GM19324 (cell line): ENCODE results near the gene ITGA5.

Source experiments
- ATAC-seq: cut with Tn5 transposase; IDR thresholded peaks from one replicate; pipeline ENCODE4 v1.9.1; 2021; ENCODE audit warnings: mild to moderate bottlenecking, moderate library complexity; ENCODE audit not compliant: unreplicated experiment, low FRiP score

Gene ITGA5

GRCh38 chr12:54375259-54375579 lies 43.8 kb downstream of the ITGA5 start:
- ATAC-seq: no peak

DNA sequence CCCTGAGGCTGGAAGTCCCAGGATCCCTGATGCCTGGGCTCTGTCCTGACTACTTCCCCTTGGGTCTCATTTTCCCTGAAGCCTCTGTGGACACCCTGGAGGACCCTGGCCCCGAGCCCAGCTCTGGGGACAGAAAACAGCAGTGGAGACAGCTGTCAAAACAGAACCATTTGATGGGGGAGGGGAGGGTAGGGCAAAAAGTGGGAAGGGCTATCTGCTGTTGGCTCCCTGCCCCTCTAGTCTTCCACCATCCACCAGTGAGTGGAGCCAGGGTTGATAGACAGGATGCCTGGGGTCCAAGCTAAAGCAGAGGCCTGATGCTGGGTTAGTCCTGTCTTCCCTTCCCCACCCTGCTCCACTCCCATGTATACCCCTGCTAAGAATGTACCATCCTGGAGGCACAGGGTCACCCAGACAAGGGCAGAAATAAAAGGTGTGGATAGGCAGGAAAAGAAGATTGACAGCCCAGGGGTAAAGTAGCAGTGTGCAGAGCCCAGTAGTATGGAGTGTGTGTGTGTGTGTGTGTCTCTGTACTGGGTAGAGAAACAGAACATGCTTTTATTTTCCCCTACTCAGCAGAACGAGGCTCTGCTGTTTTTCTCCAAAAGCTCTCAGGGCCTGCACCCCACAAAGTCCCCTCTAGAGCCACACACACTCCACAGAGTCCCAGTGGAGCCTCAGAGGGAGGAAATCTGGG lies 44.4 kb downstream of the ITGA5 start:
- no peak for ATAC-seq

- no peak for ATAC-seq
Observed at GRCh38 chr12:54373649-54374561, 45.2 kb downstream of the ITGA5 start.

DNA sequence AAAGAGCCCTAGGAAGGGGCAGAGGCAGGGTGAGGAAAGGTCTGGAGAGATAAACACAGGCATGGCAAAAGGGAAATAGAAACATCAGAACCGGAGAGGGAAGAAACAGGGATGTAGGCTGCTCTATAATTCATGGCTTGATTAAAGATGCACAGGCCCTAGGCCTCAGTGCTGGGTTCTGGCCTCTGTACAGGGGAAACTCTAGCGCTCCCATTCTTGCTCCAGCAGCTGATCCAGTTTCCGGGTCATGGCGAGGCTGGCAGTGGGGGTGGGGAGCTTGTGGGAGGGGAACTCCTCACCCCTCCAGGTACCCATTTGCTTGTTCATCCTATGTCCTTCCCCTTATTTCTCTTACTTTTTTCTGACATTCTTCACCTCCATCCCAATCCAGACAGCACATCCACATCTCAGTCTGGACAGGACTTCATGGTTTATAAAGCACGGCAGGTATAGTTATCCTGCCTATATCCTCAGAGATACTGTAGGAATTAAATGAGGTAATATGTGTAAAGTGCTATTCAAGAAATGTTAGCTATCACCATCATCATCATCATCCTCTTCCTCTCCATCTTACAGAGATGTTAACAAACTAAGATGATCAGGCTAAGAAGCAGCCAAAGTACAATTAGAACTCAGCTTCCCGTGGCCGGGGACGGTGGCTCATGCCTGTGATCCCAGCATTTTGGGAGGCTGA lies 46.8 kb downstream of the ITGA5 start:
- ATAC-seq: no peak

- ATAC-seq: no peak
Observed at GRCh38 chr12:54371328-54372112, 47.5 kb downstream of the ITGA5 start.

- ATAC-seq: no peak
Observed at GRCh38 chr12:54370171-54370730, 48.8 kb downstream of the ITGA5 start.

GRCh38 chr12:54369597-54370131 lies 49.4 kb downstream of the ITGA5 start:
- ATAC-seq: no peak

DNA sequence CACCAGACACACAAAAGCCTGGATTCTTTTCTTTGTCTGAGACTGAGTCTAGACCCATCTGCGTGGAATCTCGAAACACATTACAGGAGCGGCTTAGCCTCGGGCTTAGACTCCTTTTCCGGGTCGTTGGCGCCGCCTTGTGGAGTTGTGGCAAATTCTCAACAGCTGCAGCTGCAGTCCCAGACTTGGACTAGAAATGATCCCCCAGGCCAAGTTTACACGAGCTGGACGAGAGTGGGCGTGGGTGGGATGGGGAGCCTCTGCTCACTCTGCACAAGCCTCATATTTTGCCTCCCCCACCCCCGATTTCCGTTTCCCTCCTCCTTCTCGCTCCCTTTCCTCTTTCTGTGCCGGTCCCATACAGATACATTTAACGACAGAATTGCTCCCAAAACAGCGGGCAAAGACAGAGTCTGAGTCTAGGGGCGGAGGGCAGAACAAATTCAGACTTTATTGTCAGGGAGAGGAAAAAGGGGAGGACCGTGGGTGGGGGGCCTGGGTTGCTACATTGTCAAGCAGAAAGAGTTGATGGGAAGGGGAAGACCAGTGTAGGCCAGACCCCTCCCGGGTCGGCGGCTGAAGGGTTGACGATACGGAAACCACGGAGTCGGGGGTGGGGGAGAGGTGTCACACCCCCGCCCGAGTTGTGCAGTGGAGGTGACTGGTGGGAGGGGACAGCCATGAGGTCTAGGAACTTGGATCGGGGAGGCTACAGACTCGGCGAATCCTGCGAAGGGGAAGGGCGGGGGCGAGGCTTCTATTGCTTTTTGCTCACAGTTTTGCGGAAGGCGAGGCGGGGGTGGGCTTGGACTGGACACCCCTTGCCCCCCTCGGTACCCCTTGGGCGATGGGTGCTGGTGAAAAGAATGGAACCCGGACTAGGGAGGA lies 50.1 kb downstream of the ITGA5 start:
- ATAC-seq: peak; percentile 69

DNA sequence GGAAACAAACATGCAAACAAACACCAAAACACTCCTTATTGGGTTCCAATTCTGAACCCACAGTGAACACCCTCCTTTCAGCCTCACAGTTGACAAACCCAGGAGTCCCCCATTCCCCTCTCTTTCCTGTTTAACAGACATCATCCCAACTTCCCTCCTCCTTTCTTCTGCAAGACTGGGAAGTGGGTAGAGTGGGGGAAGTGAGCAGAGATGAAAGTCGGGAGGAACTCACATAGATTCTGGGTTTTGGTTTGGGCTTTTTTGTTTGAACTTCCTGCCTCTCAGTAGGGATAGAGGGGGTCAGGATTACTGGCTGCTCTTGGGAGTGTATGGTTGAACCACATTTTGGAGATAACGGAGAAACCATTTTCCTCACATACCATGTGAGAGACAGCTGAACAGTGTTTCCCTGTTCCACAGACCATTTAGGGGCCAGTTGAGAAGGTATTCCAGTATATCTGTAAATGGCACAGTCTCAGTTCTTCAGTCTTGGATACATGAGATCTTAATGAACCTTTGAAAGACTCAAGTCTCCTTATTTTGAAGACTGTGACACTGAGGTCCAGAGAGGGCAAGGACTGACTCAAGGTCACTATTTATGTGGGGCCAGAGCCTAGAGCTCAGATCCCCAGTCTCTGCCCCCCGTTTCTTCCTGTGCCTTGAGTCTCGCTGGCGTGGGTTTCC lies 50.9 kb downstream of the ITGA5 start:
- no peak for ATAC-seq

GRCh38 chr12:54364413-54364812 lies 54.7 kb downstream of the ITGA5 start, which contains the start of gene GPR84:
Gene GPR84 (minus strand): TSS chr12:54364486. CDS start chr12:54363851, 635 bp downstream.
- ATAC-seq: no peak

DNA sequence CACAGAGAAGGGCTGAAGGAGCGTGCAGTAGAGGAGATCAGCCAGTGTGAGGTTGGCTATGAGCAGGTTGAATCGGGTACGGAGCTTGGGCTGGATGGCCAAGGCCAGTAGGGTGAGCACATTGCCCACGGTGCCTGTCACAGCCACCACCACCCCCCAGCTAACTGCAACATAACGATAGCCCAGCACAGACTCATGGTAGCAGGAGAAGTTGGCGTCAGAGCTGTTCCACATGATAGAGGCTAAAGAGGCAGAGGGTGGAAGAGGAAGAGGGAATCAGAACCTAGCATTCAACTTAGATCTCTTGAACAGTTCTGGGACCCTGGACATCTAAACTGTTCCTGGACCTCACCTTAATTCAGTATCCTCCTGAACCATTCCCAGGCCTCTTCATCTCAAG lies 55.4 kb downstream of the ITGA5 start:
- ATAC-seq: no peak

GRCh38 chr12:54363047-54363446 lies 56.0 kb downstream of the ITGA5 start:
- ATAC-seq: no peak

DNA sequence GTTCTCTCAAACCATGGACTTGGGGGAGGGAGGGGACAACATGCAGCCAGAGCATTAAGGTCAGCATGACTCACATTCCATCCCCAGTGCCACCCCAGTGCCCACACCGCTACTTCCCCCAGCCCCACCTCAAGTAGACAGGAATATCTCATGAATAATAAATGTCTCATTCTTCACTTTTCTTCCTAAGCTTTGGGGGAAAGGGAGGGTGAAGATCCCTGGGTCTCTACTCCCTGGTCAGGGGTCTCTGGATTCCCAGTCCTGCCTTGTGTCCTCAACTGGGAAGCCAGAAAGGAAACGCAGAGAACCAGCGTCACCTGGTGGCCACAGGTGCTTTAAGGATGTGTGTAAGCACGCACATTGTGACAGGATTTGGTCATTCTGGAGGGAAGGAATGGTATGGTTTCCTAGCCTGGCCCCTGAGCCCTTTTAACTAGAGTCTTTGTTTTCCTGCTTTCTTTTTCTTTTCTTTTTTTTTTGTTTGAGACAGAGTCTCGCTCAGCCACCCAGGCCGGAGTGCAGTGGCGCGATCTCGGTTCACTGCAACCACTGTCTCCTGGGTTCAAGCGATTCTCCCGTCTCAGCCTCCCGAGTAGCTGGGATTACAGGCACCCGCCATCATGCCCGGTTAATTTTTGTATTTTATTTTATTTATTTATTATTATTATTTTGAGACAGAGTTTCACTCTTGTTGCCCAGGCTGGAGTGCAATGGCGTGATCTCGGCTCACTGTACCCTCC lies 58.2 kb downstream of the ITGA5 start:
- ATAC-seq: no peak

GRCh38 chr12:54359762-54360351 lies 59.2 kb downstream of the ITGA5 start:
- ATAC-seq: no peak

DNA sequence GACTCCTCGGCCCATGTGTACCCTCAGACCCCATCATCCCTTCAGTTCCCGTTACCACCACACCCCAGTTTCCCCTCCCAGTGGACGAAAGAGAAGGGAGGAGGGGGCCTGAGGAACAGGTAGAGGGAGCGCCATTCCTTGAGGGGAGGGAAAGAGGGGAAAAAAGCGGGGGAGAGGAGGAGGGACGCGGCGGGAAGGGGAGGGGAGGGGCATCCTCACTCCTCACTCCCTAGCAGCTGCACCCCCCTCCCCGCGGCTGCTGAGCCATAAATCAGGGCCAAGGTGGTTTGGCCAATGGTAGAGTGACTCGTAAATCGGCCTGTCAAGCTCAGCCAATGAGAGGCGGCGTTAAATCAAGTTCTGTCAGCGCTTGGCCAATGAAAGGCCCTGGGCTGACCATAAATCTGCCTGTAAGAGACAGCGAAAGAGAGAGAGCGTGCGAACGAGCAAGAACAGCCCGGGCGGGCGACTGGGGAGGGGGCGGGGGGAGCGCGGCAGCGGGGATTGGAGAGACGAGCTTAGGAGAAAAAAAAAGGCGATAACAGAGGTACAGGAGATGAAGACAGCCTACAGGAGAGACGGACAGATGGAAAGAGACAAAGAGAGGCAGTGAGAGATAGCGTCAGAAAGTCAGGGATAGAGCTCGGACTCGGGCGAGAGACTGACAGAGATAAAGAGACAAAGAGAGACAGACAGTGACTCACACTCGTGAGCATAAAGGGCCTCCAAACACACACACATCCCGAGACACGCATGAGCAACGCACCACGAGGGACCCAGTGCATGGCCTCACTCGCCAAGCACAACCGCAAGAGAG lies 59.9 kb downstream of the ITGA5 start:
- ATAC-seq: peak; percentile 99

- no peak for ATAC-seq
Observed at GRCh38 chr12:54358191-54358944, 60.7 kb downstream of the ITGA5 start.
